AG04449 (cell line): ENCODE results near the gene MMP23B.
A peak's percentile ranks its signal among the peaks of the same experiment; 100 is the strongest.

Source experiments
- CTCF ChIA-PET: fragments of 350-600 bp; formaldehyde crosslinking; extraction: SDS; loops from one replicate; lab custom pipeline; 2021; ENCODE audit warnings: antibody characterized with exemption; lab: Yijun Ruan, JAX
- POLR2A ChIA-PET: fragments of 400-600, 350-600 bp; formaldehyde crosslinking; extraction: SDS; loops from one replicate; lab custom pipeline; 2020; ENCODE audit warnings: antibody characterized with exemption, inconsistent platforms; lab: Yijun Ruan, JAX
- DNase-seq: peaks from one replicate; pipeline ENCODE4 v3.0.0-alpha.2; 2010; ENCODE audit warnings: low read depth, low spot score
- H3K4me3 ChIP-seq: 2 replicates; pipeline ENCODE4 v1.5.1; 2011; ENCODE audit warnings: low read depth, mild to moderate bottlenecking, control low read depth, low read length
- TF ChIP-seq, protein P1 (sequence below): IDR thresholded peaks from one replicate; pipeline ENCODE4 v1.5.1; 2011; ENCODE audit warnings: mild to moderate bottlenecking, moderate library complexity, low read length, control low read depth, inconsistent platforms; ENCODE audit not compliant: insufficient read depth; ENCODE audit errors: missing control alignments

The MMP23B gene

GRCh38 chr1:1615256-1616044, 16.5 kb upstream of the MMP23B start, which contains the start of gene MIB2:
Gene MIB2, plus strand, starts transcription at chr1:1615500. Its CDS starts 7,953 bp downstream, at chr1:1623453.
- POLR2A ChIA-PET, result interaction anchor here (0.6 to 1.6 kb wide), 10 partner anchors 9 to 104 kb away, joined by 3 to 5 read pairs (median 3); no protein-coding TSS in a partner anchor
- CTCF ChIA-PET, result no interaction called here

DNA sequence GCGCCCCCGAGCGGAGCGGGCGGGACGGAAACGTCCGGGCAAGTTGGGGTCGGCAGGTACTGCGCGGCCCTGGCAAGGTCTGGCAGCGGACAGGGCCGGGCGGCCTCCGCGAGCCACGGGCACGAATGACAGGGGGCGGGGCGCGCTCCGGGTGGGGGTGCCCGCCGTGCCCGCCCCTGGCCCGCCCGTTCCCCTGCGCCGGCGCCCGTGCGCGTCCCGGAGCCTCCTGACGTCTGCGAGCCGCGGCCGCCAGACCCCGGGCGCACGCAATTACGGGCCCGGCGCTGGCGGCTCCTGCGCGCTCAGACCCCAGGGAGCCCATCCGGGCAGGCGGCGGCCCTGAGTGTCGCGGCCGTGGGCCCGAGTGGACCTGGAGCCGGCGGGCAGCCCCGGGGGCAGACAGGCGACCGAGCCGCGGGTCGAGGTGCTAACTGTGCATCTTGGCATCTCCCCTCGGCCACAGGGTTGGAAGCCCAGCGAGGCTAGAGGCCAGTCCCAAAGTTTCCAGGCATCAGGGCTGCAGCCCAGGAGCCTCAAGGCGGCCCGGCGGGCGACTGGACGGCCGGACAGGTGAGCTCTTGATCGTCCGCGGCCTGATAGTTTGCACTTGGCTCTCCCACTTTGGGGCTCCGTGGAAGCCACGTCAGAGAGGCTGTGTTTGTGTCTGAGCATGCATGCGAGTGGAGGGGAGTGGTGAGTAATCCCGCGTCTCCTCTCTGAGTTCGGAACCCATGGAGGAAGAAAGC, 15.8 kb upstream of the MMP23B start:
- TF ChIP-seq, protein P1, sequence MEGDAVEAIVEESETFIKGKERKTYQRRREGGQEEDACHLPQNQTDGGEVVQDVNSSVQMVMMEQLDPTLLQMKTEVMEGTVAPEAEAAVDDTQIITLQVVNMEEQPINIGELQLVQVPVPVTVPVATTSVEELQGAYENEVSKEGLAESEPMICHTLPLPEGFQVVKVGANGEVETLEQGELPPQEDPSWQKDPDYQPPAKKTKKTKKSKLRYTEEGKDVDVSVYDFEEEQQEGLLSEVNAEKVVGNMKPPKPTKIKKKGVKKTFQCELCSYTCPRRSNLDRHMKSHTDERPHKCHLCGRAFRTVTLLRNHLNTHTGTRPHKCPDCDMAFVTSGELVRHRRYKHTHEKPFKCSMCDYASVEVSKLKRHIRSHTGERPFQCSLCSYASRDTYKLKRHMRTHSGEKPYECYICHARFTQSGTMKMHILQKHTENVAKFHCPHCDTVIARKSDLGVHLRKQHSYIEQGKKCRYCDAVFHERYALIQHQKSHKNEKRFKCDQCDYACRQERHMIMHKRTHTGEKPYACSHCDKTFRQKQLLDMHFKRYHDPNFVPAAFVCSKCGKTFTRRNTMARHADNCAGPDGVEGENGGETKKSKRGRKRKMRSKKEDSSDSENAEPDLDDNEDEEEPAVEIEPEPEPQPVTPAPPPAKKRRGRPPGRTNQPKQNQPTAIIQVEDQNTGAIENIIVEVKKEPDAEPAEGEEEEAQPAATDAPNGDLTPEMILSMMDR, result no peak
- DNase-seq, result no peak
- ChIA-PET POLR2A (interaction anchor here (0.6 to 1.6 kb wide), 8 partner anchors 13 to 63 kb away, joined by 3 to 5 read pairs (median 4); no protein-coding TSS in a partner anchor), CTCF (no interaction called here)
- peak overlapping the region; percentile 99 for H3K4me3 ChIP-seq

More at GRCh38 chr1:1615256-1616044, 16.5 kb upstream of the MMP23B start, which contains the start of gene MIB2:
- DNase-seq, result peak; percentile 57
- TF ChIP-seq, protein P1, result no peak
- peak within 1 kb of the TSS; percentile 99 for H3K4me3 ChIP-seq

DNA sequence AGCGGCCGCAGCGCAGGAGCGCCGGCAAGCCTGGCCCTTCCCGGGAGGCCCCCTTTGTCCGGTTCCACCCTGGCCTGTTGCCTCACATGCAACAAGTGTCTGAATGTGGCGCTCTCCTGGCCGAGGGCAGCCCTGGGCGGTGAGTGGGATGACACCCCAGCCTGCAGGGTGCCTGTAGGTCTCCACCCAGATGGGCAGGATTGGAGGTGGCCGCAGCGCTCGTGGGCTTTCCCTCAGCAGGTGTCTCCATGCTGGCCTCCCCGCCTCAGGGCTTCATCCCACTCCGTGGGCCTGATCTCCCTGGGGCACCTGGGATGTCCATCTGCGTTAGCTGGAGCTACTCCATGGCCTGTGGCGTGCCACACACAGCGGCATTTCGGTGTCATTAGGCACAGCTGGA, 15.1 kb upstream of the MMP23B start:
- ChIA-PET CTCF (no interaction called here), POLR2A (no interaction called here)
- H3K4me3 ChIP-seq, result peak overlapping the region; percentile 99
- no peak for DNase-seq
- TF ChIP-seq, protein P1, result no peak

GRCh38 chr1:1617516-1617915, 14.5 kb upstream of the MMP23B start:
- CTCF ChIA-PET, result no interaction called here
- TF ChIP-seq, protein P1, result no peak
- no peak for DNase-seq
- peak overlapping the region; percentile 27; the same call in 1 of the 2 replicates for H3K4me3 ChIP-seq
- POLR2A ChIA-PET, result no interaction called here

DNA sequence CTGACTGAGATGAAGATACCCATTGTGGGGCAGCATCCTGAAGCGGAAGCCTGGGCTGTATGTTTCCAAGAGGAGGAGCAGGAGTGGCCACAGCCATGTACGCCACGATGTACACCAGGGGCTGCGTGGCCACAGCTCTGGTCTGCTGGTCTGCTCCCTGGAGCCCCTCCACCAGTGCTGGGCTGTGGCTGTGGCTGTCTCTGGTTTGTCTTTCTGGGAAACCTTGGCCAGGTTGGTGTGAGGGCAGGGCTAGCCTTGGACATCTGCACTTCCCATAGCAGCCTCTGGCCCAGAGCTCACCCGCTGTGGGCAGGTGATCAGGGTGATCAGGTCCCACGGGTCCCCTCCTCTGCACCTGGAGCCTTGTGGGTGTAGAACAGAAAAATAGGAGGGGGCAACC, 14.0 kb upstream of the MMP23B start:
- TF ChIP-seq, protein P1, result no peak
- no peak for DNase-seq
- 0 out of 2 replicates have a peak overlapping the region, but pooled peaks have one; percentile 12 for H3K4me3 ChIP-seq
- POLR2A ChIA-PET, result no interaction called here
- CTCF ChIA-PET, result no interaction called here

- no peak overlapping the region for H3K4me3 ChIP-seq
- POLR2A ChIA-PET, result no interaction called here
- CTCF ChIA-PET, result no interaction called here
- TF ChIP-seq, protein P1, result no peak
- DNase-seq, result no peak
Measured at GRCh38 chr1:1618396-1619068, 13.4 kb upstream of the MMP23B start.
